HUES64 (cell line): ENCODE measurements around the gene PRSS57.

Source experiments
- H3K27ac ChIP-seq: 2 replicates; pipeline ENCODE4 v1.7.0; 2013; ENCODE audit warnings: low read depth, low read length, inconsistent platforms
- H3K27me3 ChIP-seq: 2 replicates; pipeline ENCODE4 v1.6.1; 2013; ENCODE audit warnings: mild to moderate bottlenecking, low read length; ENCODE audit not compliant: insufficient read depth
- H3K36me3 ChIP-seq: 2 replicates; pipeline ENCODE4 v1.6.1; 2013; ENCODE audit warnings: mild to moderate bottlenecking, low read length; ENCODE audit not compliant: insufficient read depth
- H3K4me1 ChIP-seq: 2 replicates; pipeline ENCODE4 v1.6.1; 2013; ENCODE audit warnings: mild to moderate bottlenecking, low read length, moderate library complexity; ENCODE audit not compliant: insufficient read depth
- H3K4me3 ChIP-seq: 2 replicates; pipeline ENCODE4 v1.5.1; 2013; ENCODE audit warnings: mild to moderate bottlenecking, low read length, moderate library complexity
- H3K9ac ChIP-seq: 2 replicates; pipeline ENCODE4 v1.6.1; 2013; ENCODE audit warnings: mild to moderate bottlenecking, low read depth, low read length
- H3K9me3 ChIP-seq: 2 replicates; pipeline ENCODE4 v1.6.1; 2013; ENCODE audit warnings: low read depth, low read length; ENCODE audit not compliant: insufficient read depth
- WGBS: fragments of 150-250, 120-280 bp; methylation state at CpG from one replicate; pipeline ENCODE4 v1.1.7; 2013; ENCODE audit warnings: missing lambda C conversion rate; 5-methylcytosine and 5-hydroxymethylcytosine counted together

Gene PRSS57

GRCh38 chr19:688214-688613 is 7.0 kb downstream of the PRSS57 start:
- Histone ChIP-seq H3K36me3 (no peaks in the 10 kb centered on the region), H3K4me3 (no peak overlapping the region), H3K4me1 (no peaks in the 10 kb centered on the region), H3K9me3 (no peaks in the 10 kb centered on the region), H3K27ac (no peak overlapping the region), H3K27me3 (no peaks in the 10 kb centered on the region), H3K9ac (no peak overlapping the region)
- WGBS, result 91% methylated on average over 15 of the region's 15 CpGs

GRCh38 chr19:687569-688166 is 7.6 kb downstream of the PRSS57 start:
- WGBS, result 87% methylated on average over 11 of the region's 11 CpGs
- no peak overlapping the region for H3K4me3 ChIP-seq
- no peak overlapping the region for H3K9ac ChIP-seq
- H3K36me3 ChIP-seq, result no peaks in the 10 kb centered on the region
- H3K27ac ChIP-seq, result no peak overlapping the region
- no peaks in the 10 kb centered on the region for H3K27me3 ChIP-seq
- no peaks in the 10 kb centered on the region for H3K9me3 ChIP-seq
- no peaks in the 10 kb centered on the region for H3K4me1 ChIP-seq

DNA sequence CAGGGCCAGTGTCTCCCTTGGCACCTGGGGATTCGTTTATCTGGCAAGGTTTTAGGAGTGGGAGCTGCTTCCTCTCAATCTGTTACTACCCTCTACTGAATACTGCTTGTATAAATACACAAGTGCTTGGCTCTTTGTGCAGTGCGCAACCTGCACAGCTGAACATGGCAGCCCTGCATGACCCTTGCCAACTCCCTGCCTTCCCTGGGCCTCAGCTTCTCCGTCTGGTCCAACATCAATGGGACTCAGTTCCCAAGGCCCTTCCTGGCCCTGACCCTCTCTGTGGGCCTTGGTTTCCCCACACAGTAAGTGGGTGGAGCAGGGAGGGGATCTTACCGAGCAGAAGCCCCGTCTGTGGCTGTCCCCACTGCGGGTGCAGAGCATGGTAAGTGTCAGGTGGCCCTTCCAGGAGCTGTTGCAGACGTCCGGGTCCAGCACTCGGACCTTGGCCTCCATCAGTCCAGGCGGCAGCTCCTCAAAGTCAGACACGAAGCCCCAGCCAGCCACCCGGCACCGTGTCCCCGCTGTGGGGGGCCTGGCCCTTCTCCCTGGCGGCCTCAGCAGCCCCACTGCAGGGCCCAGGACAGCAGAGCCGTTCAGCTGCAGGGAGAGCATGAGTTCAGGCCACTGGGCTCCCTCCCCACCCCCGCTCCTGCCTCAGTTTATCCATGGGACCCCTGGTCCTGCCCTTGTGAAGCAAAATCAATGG is 8.5 kb downstream of the PRSS57 start:
- H3K27ac ChIP-seq, result no peak overlapping the region
- no peaks in the 10 kb centered on the region for H3K4me1 ChIP-seq
- H3K27me3 ChIP-seq, result no peaks in the 10 kb centered on the region
- H3K36me3 ChIP-seq, result no peaks in the 10 kb centered on the region
- 85% methylated on average over 17 of the region's 17 CpGs for WGBS
- no peak overlapping the region for H3K9ac ChIP-seq
- no peaks in the 10 kb centered on the region for H3K9me3 ChIP-seq
- no peak overlapping the region for H3K4me3 ChIP-seq

DNA sequence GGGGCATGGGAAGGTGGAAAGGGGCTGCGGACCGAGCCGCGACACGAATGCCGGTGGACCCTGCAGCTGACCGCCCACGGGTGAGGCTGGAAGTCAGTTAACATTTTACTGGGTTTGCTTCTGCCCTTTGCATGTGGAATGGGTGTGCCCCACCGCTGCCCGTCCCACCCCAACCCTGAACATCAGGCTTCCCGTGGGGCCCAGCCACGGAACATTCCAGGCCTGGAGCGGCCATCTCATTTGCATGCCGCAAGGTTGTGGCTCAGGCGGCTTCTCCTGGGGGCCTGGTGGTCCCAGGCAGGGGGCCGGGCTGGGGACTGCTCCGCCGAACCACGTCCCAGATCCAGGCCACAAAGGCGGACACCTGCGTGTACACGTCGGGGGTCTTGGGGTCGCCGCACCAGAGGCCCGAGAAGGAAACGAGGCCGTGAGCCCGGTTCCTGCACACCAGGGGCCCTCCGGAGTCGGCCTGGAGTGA is 9.8 kb downstream of the PRSS57 start:
- H3K4me3 ChIP-seq, result no peak overlapping the region
- no peak overlapping the region for H3K9ac ChIP-seq
- no peaks in the 10 kb centered on the region for H3K27me3 ChIP-seq
- no peak overlapping the region for H3K27ac ChIP-seq
- no peaks in the 10 kb centered on the region for H3K4me1 ChIP-seq
- 87% methylated on average over 31 of the region's 31 CpGs for WGBS
- no peaks in the 10 kb centered on the region for H3K36me3 ChIP-seq
- H3K9me3 ChIP-seq, result no peaks in the 10 kb centered on the region

GRCh38 chr19:682678-683320 is 12.5 kb downstream of the PRSS57 start:
- Histone ChIP-seq H3K36me3 (no peaks in the 10 kb centered on the region), H3K4me3 (no peak overlapping the region), H3K27ac (no peak overlapping the region), H3K9ac (no peak overlapping the region), H3K9me3 (no peaks in the 10 kb centered on the region), H3K4me1 (no peaks in the 10 kb centered on the region), H3K27me3 (no peaks in the 10 kb centered on the region)
- 94% methylated on average over 25 of the region's 25 CpGs for WGBS

DNA sequence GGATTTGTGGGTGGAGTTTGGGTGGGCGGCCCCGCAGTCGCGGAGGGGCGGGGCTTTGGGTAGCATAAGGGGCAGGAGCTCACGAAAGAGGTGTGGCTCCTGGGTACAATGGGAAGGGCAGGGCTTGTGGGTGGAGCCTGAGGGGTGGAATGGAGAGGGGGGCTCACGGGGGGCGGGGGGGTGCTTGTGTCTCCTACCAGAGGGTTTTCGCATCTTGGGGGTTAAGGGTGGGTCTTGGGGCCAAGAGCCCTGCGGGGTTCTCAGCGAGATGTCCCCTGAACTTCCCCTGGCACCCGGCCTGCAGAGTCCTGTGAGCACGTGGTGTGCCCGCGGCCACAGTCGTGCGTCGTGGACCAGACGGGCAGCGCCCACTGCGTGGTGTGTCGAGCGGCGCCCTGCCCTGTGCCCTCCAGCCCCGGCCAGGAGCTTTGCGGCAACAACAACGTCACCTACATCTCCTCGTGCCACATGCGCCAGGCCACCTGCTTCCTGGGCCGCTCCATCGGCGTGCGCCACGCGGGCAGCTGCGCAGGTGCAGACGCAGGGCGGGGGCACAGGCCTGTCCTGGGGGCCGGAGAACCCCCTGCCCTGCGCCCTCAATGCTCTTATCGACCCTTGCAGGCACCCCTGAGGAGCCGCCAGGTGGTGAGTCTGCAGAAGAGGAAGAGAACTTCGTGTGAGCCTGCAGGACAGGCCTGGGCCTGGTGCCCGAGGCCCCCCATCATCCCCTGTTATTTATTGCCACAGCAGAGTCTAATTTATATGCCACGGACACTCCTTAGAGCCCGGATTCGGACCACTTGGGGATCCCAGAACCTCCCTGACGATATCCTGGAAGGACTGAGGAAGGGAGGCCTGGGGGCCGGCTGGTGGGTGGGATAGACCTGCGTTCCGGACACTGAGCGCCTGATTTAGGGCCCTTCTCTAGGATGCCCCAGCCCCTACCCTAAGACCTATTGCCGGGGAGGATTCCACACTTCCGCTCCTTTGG is 13.9 kb downstream of the PRSS57 start:
- Histone ChIP-seq H3K9me3 (no peaks in the 10 kb centered on the region), H3K9ac (peak overlapping the region; percentile 87; the same call in 1 of the 2 replicates), H3K4me1 (no peaks in the 10 kb centered on the region), H3K36me3 (no peaks in the 10 kb centered on the region), H3K27me3 (peaks cover 7% of the 10 kb centered on the region), H3K4me3 (peak overlapping the region; percentile 98), H3K27ac (no peak overlapping the region)
- WGBS, result 82% methylated on average over 54 of the region's 54 CpGs

GRCh38 chr19:680287-681028 is 14.8 kb downstream of the PRSS57 start:
- Histone ChIP-seq H3K9ac (peak overlapping the region; percentile 88), H3K9me3 (no peaks in the 10 kb centered on the region), H3K4me1 (no peaks in the 10 kb centered on the region), H3K27ac (peak overlapping the region; percentile 87), H3K27me3 (peaks cover 14% of the 10 kb centered on the region), H3K36me3 (no peaks in the 10 kb centered on the region), H3K4me3 (peak overlapping the region; percentile 98)
- under 1% methylated on average over 70 of the region's 70 CpGs for WGBS

DNA sequence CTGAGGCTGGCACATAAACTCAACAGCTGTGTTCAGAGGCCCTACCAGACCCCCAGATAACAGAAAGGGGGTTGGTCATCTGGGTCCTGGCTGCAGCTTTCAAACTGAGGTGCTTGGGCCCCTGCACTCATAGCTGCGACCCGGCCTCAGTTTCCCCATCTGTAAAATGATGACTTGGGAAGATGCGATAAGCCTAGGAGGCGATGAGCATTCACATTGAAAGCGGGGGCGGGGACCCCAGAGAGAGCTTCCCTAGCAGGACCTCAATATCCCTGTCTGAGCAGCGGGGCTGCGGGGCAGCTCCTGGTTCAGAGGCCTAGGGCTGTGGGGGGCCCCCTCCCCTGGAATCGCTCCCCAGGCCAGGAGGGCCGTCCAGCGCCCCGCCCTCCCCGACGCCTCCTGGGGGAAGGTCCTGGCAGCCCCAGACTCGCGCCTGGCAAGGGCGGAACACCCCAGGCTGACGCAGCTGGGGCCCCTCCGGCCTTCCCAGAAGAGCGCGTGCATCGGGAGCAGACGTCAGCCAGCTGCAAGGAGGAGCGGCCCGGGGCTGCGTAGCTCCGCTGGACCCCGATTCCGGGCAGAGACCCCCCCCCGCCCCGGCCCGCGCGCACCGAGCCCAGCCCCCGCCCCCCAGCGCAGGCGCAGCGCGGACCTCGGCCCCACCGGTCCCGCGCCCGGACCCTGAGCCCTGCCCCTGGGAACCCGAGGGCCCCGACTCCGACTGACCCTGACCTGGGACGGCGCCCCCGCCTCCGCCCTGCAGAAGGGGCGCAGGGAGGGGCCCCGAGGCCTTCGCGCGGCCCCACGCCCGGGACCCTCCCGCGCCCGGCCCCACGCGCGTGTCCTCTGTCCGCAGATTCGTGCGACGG is 15.6 kb downstream of the PRSS57 start:
- peak overlapping the region; percentile 87; the same call in 1 of the 2 replicates for H3K27ac ChIP-seq
- no peaks in the 10 kb centered on the region for H3K4me1 ChIP-seq
- peak overlapping the region; percentile 84 for H3K4me3 ChIP-seq
- peak overlapping the region; percentile 88 for H3K9ac ChIP-seq
- no peaks in the 10 kb centered on the region for H3K36me3 ChIP-seq
- 6% methylated on average over 69 of the region's 69 CpGs for WGBS
- no peaks in the 10 kb centered on the region for H3K9me3 ChIP-seq
- peaks cover 19% of the 10 kb centered on the region for H3K27me3 ChIP-seq

DNA sequence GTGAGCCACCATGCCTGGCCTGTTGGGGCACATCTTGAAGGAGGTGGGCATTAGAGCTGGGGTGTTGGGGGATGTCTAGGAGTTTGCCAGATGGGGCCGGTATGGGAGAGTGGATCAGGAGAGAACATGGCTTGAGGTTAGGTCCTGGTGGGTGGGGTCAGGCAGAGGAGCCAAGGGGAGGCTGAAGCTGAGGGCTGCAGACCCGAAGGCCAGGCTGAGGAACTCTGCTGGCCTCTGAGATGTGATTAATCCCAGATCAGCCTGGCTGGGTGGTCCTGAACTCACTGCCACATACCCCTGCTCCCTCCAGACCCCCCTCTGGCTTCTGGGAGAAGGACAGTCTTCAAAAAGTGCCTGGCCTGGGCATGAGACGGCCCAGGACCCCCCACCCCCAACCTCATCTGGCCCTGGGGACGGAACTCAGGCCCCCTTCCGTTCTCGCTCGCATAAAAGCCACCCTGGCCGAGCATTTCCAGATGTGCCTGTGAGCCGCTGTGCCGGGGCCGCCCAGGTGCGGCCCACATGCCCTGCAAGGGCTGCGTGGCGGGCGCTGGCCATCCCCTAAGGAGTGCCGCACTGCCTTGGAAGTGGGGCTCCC is 16.4 kb downstream of the PRSS57 start:
- H3K9ac ChIP-seq, result no peak overlapping the region
- peaks cover 19% of the 10 kb centered on the region for H3K27me3 ChIP-seq
- no peak overlapping the region for H3K27ac ChIP-seq
- no peaks in the 10 kb centered on the region for H3K36me3 ChIP-seq
- whole genome bisulfite sequencing, result 84% methylated on average over 16 of the region's 16 CpGs
- no peaks in the 10 kb centered on the region for H3K9me3 ChIP-seq
- H3K4me3 ChIP-seq, result peak overlapping the region; percentile 84
- no peaks in the 10 kb centered on the region for H3K4me1 ChIP-seq
